PFSK-1 (cell line): ENCODE results near the gene SMIM24.

ENCODE experiments used
- FOXP2 ChIP-seq: optimal IDR thresholded peaks from 2 replicates; pipeline ENCODE3; 2011; ENCODE audit warnings: borderline replicate concordance, control low read depth, inconsistent platforms; ENCODE audit not compliant: insufficient read depth; ENCODE audit errors: extremely low read length, extremely low read depth
- POLR2AphosphoS5 ChIP-seq: IDR thresholded peaks from 2 replicates; pipeline ENCODE4 v1.6.1; 2012; ENCODE audit warnings: low read depth, mild to moderate bottlenecking, control low read depth, low read length, moderate library complexity
- SIN3A ChIP-seq: IDR thresholded peaks from 2 replicates; pipeline ENCODE4 v1.6.1; 2012; ENCODE audit warnings: mild to moderate bottlenecking, low read length, moderate library complexity, borderline replicate concordance; ENCODE audit not compliant: insufficient read depth
- TAF1 ChIP-seq: IDR thresholded peaks from 2 replicates; pipeline ENCODE4 v1.6.1; 2012; ENCODE audit warnings: low read length, control low read depth, borderline replicate concordance; ENCODE audit not compliant: insufficient read depth
- TF ChIP-seq, protein P1 (sequence below), 2 experiments: IDR thresholded peaks; 2 replicates each; pipeline versions ENCODE4 v1.6.1 to v1.8.0; 2011 to 2012; ENCODE audit warnings: low read depth in 2 of 2, low read length in 2 of 2, control low read depth in 1 of 2, inconsistent platforms in 1 of 2, mild to moderate bottlenecking in 1 of 2, moderate library complexity in 1 of 2; ENCODE audit not compliant: insufficient read depth in 1 of 2

Gene SMIM24

DNA sequence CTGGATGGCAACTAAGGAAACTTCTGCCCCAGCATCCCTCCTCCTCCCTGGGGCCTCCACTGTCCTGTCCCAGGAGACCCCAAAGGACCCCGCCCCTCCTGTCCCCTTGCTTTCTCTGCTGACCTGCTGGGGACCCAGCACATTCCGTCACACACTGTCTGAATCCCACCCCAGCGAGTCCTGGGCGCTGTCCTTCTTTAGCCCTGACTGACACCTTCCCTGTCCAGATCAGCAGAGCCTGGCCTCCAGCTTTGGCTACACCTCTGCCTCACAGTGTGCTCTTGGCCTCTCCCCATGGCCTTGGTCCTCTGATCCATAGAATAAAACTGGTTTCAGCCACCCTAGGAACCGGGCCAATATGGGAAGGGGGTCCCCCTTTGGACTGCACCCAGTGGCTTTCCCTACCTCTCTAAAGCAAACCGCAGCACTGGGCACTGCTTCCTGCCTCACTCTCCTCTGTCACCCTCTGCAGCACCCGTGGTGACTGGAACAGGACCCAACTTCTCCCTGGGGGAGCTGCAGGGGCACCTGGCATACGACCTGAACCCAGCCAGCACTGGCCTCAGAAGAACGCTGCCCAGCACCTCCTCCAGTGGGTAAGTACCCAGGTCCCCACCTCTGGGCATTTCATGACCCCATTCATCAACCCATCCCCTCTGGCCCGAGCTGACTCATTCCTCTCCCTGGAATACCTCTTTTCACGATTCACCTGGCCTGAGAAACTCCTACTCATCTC lies 46.4 kb downstream of the SMIM24 start:
- TF ChIP-seq SIN3A: no peak
- no peak for TF ChIP-seq FOXP2
- TF ChIP-seq, protein P1, sequence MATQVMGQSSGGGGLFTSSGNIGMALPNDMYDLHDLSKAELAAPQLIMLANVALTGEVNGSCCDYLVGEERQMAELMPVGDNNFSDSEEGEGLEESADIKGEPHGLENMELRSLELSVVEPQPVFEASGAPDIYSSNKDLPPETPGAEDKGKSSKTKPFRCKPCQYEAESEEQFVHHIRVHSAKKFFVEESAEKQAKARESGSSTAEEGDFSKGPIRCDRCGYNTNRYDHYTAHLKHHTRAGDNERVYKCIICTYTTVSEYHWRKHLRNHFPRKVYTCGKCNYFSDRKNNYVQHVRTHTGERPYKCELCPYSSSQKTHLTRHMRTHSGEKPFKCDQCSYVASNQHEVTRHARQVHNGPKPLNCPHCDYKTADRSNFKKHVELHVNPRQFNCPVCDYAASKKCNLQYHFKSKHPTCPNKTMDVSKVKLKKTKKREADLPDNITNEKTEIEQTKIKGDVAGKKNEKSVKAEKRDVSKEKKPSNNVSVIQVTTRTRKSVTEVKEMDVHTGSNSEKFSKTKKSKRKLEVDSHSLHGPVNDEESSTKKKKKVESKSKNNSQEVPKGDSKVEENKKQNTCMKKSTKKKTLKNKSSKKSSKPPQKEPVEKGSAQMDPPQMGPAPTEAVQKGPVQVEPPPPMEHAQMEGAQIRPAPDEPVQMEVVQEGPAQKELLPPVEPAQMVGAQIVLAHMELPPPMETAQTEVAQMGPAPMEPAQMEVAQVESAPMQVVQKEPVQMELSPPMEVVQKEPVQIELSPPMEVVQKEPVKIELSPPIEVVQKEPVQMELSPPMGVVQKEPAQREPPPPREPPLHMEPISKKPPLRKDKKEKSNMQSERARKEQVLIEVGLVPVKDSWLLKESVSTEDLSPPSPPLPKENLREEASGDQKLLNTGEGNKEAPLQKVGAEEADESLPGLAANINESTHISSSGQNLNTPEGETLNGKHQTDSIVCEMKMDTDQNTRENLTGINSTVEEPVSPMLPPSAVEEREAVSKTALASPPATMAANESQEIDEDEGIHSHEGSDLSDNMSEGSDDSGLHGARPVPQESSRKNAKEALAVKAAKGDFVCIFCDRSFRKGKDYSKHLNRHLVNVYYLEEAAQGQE (IDR thresholded peaks at IDR 0.05; ENCODE audit: insufficient read depth in 1 of 2, low read depth in 2 of 2, low read length in 2 of 2): no peak
- no peak for TF ChIP-seq POLR2AphosphoS5
- no peak for TF ChIP-seq TAF1

DNA sequence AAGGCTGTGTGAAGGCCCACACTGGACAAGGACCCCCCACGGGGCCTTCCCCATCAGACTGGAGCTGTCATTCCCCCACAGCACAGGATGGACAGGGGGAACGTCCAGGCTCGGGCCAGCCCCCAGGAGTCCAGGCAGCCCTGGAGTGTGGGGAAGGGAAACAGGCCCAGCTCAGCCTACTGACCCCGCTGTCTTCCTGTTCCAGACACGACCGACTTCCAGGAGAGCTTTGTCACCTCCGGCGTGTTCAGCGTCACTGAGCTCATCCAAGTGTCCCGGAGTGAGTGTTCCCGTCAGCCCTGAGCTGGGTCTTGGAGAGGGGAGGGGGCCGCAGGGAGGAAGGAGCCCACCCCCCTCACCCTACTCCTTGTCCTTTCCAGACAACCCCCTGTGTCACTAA lies 47.0 kb downstream of the SMIM24 start:
- no peak for TF ChIP-seq SIN3A
- TF ChIP-seq FOXP2: no peak
- TF ChIP-seq POLR2AphosphoS5: no peak
- TF ChIP-seq, protein P1 (IDR thresholded peaks at IDR 0.05; ENCODE audit: insufficient read depth in 1 of 2, low read depth in 2 of 2, low read length in 2 of 2): no peak
- no peak for TF ChIP-seq TAF1

DNA sequence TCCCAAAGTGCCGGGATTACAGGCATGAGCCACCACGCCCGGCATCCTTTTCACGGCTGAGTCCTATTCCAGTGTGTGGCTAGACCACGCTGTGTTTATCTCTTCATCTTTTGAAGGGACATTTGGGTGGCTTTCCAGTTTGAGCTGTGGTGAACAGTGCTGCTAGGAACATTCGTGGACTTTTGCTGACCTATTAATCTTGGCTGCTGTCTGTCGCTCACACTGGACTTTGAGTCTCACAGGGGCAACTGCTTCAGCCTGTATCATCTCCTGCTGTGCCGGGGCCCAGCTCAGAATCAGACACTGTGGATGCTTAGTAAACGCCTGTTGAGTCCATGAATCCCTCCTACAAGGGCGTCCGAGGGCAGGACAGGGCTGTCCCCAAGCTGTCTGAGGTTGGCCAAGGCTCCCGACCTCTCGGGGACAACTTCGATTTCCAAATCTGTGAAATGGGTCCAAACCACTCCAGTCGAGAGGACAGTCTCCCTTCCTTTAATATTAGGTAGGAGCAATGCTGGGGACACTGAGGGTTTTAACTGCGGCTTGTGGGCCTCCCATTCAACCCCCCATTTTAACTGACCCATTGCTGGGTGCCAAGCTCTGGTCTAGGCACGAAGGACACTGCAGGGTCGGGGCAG lies 48.4 kb downstream of the SMIM24 start:
- TF ChIP-seq SIN3A: no peak
- TF ChIP-seq, protein P1 (IDR thresholded peaks at IDR 0.05; ENCODE audit: insufficient read depth in 1 of 2, low read depth in 2 of 2, low read length in 2 of 2): no peak
- TF ChIP-seq FOXP2: no peak
- no peak for TF ChIP-seq TAF1
- TF ChIP-seq POLR2AphosphoS5: no peak

DNA sequence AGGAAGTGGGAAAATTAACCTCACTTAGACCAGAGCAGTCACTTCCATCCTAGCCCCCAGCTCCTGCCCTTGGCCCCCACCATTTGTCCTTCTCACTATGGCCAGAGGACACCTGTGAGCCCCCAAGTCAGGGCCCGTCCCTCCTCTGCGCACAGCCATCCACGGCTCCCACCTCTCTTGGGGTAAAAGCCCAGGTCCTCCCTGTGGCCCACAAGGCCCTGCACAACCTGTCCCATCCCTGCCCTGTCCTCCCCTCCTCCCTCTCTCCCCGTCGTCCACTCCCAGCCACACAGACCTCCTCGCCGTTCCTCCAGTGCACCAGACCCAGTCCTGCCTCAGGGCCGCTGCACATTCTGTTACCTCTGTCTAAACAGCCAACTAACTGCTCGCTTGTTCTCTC lies 53.9 kb downstream of the SMIM24 start:
- TF ChIP-seq FOXP2: no peak
- no peak for TF ChIP-seq SIN3A
